NCI-H146 (cell line): ENCODE measurements around the gene PLAU.
A peak's percentile ranks its signal among the peaks of the same experiment; 100 is the strongest.
"Not testable (repeated sequence)": the region's sequence is repeated elsewhere in the genome, so short reads cannot be mapped to it uniquely, and the experiment has no call there.

ENCODE experiments used
- DNase-seq: peaks from one replicate; lab custom pipeline; 2025; lab: John Stamatoyannopoulos, UW

PLAU gene

DNA sequence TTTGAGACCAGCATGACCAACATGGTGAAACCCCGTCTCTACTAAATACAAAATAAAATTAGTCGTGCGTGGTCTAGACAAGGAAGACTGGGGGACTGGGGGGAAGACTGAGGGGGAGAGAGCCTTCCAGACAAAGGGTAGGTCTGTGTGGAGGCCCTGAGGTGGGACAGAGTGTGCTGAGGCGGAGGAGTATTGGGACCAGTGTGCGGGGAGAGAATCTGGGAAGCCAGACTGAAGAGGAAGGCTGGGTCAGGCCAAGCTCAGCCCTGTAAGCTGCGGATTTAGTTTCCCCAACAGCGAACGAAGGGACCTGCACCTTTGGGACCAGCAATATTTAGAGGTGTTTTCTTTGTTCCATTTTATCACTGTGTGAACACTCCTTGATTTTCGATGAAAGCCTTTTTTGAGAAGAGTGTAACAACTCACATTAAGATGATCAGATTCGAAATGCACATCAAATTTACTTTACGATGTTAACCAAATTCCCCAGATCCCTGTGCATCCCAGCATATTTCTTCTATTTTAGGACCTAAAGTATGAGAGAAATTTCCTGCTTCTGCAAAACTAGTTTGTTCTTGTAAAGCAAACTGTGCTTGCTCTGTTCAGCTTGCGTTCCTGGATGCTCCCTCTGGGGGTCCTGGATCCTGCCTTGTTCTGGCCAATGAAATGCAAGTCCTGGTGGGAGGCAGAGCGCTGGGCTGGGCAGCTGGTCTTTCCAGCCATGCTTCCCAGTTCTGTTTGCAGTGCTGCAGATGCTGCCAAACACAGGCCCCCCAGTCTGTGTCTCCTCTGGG is 39.4 kb downstream of the PLAU start:
- DNase-seq: peak; percentile 20

DNA sequence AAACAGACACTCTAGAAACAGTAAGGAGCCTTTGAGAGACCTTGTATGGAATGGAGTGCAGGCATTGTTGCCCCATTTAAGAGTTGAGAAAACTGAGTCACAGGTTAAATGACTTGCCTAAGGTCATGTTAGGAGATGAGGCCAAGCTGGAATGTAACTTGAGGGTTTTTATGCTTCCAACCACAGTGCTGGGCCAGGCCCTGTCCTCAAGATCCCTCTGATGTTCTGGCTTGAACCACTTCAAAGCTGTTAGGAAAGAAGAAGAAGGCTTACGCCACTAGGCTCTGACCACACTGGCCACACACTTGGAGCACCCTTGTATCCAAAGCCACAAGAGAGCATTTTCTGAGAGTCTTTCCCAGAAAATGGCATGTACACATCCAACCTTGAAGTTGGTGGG is 42.7 kb downstream of the PLAU start:
- DNase-seq: no peak

DNA sequence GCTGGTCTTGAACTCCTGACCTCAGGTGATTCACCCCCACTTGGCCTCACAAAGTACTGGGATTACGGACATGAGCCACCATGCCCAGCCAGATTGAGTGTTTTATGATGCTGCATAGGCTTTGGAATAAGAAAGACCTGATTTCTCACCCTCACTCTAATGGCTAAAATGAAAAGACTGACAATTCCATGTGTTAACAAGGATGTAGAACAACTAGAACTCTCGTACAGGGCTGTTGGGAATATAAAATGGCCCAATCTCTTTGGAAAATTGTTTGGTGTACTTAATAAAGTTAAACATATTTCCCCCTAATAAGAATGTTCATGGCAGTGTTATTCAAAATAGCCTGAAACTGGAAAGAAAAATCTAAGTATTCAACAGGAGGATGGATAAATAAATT is 43.8 kb downstream of the PLAU start:
- DNase-seq: no peak

DNA sequence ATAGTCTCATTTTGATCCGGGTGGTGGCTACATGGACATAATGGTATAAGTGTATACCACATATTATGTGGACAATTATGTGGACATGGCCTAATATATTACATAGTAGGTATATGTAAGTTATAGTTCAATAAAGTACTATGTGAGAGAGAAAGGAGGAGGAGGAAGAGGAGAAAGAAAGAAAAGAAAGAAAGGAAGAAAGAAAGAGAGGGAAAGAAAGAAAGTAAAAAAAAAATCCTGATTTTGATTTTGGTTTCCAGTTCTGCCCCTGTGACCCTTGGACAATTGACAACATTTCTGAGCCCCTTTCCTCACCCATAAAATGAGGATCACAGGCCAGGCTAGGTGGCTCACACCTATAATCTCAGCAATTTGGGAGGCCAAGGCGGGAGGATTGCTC is 44.8 kb downstream of the PLAU start:
- DNase-seq: no peak

DNA sequence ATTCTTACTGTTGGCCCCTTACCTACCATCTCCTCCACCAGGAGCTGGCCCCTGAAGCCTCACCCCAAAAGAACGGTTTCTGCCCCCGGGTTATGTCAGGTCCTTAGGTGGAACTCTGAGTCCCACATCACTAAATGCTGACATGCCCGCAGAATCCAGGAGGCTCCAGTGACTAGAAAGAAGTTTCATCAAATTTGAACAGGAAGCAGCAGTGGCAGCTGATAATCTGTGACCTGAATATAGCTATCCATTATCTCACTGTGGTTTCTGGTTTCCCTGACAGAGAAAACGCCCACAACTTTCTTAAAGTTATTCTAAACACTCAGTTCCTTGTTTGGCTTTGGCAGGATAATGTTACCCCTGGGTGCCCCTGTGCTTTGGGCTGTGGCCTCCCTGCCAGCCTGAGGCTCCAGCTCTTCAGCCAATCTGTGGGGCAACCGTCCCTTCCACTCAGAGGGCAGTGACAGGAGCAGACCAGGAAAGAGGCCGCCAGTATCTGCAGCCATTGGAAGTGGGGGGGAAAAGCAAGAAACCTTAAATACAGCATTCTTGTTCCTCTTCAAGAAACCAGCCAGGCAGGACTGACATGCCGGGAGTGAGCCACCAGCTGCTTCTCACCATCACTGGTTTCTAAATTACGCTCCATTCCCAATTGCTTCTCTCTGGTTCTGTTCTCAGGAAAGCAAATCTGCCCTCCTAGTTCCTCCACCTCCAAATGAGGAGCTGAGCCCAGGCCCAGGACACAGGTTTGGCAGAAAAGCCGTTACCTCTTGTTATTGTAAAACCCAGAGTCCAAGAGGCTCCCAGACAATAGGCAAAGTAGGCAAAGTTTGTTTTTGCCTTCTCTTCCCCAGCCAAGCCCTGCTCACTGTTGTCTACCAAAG is 45.8 kb downstream of the PLAU start:
- DNase-seq: no peak

DNA sequence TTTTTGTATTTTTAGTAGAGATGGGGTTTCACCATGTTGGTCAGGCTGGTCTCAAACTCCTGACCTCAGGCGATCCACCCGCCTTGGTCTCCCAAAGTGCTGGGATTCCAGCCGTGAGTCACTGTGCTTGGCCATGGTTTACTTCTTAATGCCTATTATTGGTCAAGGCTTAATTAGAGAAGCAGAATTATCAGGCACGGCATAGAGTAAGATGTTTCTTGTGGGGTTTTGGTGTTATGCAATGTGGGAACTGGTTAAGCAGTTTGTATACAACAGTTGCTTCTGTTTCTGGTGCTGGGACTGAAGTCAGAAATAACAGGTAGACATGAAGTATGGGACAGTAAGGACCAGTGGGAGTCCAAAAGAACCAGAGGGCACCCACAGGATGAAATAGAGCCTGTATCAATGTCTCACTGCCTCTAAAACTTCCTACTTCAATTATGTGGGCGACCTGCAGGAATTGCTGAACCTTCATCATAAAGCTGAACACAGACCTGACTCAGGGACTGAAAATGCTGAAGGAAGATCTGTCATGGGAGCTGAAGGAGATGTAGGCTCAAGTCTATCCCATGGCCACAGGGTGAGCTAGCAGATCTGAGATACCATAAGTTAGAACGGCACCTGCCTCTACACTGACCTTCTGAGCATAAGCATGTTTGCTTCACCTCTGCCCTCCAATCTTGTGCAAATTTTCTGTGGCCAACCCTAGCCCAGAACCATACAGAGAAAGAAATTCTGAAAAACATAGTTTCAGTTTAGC is 48.7 kb downstream of the PLAU start:
- no peak for DNase-seq

DNA sequence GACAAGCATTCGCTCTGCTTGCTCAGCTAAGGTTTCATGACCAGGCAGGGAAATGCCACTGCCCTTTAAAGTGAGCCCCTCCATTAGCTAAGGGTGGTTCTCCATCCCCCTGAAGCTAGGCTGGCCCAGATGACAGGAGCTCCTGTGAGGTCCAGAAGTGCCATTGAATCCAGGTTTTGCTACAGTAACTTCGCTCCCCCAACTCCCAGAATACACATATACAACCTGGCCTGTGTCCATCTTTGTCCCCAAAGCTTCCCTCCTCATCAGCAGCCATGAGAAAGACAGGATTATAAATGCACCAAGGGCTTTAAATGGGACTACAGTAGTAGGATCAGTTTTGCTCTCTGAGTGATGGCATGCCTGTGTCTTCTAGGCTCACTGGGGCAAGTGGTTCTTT is 51.5 kb downstream of the PLAU start:
- DNase-seq: no peak

DNA sequence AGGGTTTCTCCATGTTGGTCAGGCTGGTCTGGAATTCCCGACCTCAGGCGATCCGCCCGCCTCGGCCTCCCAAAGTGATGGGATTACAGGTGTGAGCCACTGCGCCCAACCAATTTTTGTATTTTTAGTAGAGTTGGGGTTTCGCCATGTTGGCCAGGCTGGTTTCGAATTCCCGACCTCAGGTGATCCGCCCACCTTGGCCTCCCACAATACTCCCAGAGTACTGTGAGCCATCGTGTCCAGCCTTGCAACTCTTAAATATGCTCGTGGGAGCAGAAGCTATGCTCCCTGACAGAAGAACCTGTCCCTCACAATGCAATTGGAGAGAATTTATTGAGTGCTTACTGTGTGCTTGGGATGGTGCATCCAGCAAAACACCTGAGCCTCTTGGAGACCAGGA is 52.6 kb downstream of the PLAU start:
- not testable (repeated sequence) for DNase-seq

DNA sequence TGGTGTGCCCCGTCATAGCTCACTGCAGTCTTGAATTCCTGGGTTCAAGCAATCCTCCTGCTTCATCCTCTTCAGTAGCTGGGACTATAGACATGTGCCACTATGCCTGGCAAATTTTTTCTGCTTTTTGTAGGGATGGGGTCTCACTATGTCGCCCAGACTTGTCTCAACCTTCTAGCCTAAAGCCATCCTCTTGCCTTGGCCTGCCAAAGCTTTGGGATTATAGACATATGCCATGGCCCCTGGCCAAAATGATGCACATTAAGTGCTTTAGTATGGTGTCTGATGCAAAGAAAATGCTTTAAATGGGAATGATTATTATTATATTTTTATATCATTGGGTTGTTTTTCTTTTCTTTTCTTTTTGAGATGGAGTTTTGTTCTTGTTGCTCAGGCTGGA is 53.8 kb downstream of the PLAU start:
- DNase-seq: no peak

DNA sequence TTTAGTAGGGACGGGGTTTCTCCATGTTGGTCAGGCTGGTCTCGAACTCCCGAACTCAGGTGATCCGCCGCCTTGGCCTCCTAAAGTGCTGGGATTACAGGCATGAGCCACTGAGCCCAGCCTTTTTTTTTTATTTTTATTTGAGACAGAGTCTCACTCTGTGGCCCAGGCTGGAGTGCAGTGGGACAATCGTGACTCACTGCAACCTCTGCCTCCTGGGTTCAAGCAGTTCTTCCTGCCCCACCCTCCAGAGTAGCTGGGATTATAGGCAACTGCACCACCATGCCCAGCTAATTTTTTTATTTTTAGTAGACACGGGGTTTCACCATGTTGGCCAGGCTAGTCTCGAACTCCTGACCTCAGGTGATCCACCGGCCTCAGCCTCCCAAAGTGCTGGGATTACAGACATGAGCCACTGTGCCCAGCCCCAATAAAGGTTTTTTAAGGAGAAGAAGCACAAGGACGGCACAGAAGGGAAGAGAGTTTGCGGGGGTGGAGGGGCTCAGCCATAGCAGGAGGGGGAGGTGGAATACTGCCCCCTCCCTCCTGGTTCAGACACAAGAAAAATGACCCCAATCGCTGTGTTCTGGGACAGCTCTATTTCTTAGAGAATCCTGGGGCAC is 54.4 kb downstream of the PLAU start:
- not testable (repeated sequence) for DNase-seq

DNA sequence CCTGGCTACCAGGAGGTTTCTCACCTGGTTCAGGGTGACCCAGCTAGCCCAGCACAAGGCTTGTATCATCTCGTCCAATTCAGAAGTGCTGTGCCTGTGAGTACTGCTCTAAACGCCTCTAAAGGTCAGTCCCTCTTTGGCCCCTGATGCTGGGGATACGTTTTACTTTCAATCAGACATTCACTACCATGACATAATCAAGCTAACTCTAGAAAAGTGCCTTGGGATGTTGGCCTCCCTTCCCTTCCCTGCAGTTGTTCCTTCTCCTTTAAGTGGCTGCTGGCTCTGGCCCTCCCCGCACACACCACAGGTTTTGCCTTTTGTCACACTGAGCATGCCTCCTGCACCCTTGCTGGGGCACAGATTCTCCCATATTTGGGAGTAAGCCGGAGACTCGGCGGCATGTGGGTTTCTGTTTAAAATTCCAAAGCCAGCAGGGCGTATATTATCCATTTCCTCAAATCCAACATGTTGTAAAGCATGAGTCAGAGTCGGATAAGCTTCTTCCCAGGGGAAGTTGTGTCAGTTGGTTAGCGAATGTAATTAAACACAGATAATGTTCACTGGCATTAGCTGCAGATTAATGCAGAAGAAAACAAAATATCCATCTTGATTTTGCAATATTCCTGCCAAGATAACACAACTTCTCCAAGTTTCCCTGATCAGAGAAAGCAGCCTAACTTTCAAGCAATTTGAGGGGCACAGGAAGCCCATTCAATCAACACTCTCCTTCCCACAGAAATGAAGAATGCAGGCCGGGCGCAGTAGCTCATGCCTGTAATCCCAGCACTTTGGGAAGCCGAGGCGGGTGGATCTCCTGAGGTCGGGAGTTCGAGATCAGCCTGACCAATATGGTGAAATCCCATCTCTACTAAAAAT is 55.2 kb downstream of the PLAU start:
- DNase-seq: peak; percentile 84

DNA sequence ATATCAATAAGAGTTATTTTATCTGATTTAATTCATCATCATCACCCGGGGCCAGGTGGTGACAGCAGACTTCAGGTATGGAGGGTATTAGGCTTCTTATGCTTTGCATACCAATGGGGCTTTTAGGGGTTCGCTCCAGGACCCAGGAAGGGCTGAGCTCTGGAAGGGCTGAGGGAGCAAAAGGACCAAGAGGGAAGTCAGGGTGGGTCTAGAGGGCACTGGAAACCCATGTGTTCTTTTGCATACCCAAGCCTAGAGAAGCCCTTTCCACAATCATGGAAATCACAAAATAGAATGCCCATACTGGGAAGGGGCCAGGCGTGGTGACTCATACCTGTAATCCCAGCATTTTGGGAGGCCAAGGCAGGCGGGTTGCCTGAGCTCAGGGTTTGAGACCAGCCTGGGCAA is 56.1 kb downstream of the PLAU start:
- DNase-seq: no peak
